ENCODE results near the gene SHB. TPM values are rescaled to one million over a fixed set of nuclear protein-coding genes. Genes with fewer than 3 reads are reported as not detected.

Gene SHB
- total and polyA plus RNA-seq, 2 of the 13 experiments (the other 11 are each of a cell fraction or from before 2014, with no cell fraction given), result 19.4 to 20.7 TPM

GRCh38 chr9:38011991-38012390 lies 57.0 kb downstream of the SHB start:
- Histone ChIP-seq H4K20me1 (ENCODE audit: insufficient read depth, low read length) (peaks cover 19% of the 10 kb centered on the region), H3K9ac (ENCODE audit: insufficient read depth, low read depth, low read length) (no peak overlapping the region), H3K27ac (ENCODE audit: extremely low read length, insufficient read depth, low read length) (no peak overlapping the region), H3K79me2 (ENCODE audit: insufficient read depth, low read length) (peaks cover 61% of the 10 kb centered on the region), H3K27me3 (ENCODE audit: control insufficient read depth in 1 of 2, insufficient read depth in 2 of 2, low read length in 2 of 2) (no peaks in the 10 kb centered on the region), H3K4me1 (ENCODE audit: insufficient read depth, low read length) (peaks cover 63% of the 10 kb centered on the region), H3K36me3 (replicated peaks in 1 of 2; ENCODE audit: control insufficient read depth in 1 of 2, insufficient read depth in 2 of 2, low read length in 2 of 2) (peaks cover 36 to 69% of the 10 kb centered on the region in 2 experiments), H3K4me3 (replicated peaks in 1 of 3; ENCODE audit: insufficient read depth in 1 of 3, low read depth in 2 of 3, low read length in 3 of 3) (no peak overlapping the region), H2AFZ (ENCODE audit: low read length) (no peak overlapping the region), H3K4me2 (ENCODE audit: low read depth, low read length) (no peak overlapping the region), H3K9me3 (ENCODE audit: low read length) (no peaks in the 10 kb centered on the region)
- in situ Hi-C loops (cut with HindIII; ENCODE audit: extremely low pct_ligation_motif_present, low pct_unique_long_range_greater_than_20kb), result no loop called here
- no peak for TF ChIP-seq ZFAT (CRISPR knock-in tag; conservative IDR thresholded peaks at IDR 0.05)
- TF ChIP-seq ZNF704 (CRISPR knock-in tag; IDR thresholded peaks at IDR 0.05; ENCODE audit: borderline replicate concordance), result no peak
- no peak for TF ChIP-seq SIX1 (CRISPR knock-in tag; IDR thresholded peaks at IDR 0.05; ENCODE audit: borderline replicate concordance)
- no peak for TF ChIP-seq SRSF1 (optimal IDR thresholded peaks at IDR 0.05; ENCODE audit: low read depth, low read length)
- no peak for TF ChIP-seq ZNF549 (CRISPR knock-in tag; IDR thresholded peaks at IDR 0.05)
- no peak for TF ChIP-seq TSC22D2 (CRISPR knock-in tag; IDR thresholded peaks at IDR 0.05; ENCODE audit: borderline replicate concordance)
- TF ChIP-seq SP140L (CRISPR knock-in tag; IDR thresholded peaks at IDR 0.05; ENCODE audit: borderline replicate concordance), result no peak
- no peak for TF ChIP-seq ZNF350 (CRISPR knock-in tag; IDR thresholded peaks at IDR 0.05; ENCODE audit: borderline replicate concordance, low read depth)
- no peak for TF ChIP-seq FOXO4 (CRISPR knock-in tag; conservative IDR thresholded peaks at IDR 0.05)
- no peak for FAIRE-seq
- POLR2A ChIA-PET, result interaction anchor here (1.2 kb wide), 1 partner anchor 8 kb away, joined by 3 read pairs; no protein-coding TSS in a partner anchor
- CTCF ChIA-PET (ENCODE audit: low intra/inter-chr PET ratio, low total read pairs), result no interaction called here
- no peak for DNase-seq (ENCODE audit: low spot score)
- BruUV-seq (replicated peaks), result no TSS peak
- 100% methylated on average over 2 of the region's 5 CpGs for WGBS (ENCODE audit: low lambda C conversion rate)
- no peak for ATAC-seq
- intact Hi-C loops (cut with micrococcal nuclease; ENCODE audit: unreplicated experiment), result no loop called here

Measured in HepG2 (cell line).